IMR-90 (cell line): ENCODE measurements around the gene DET1. TPM values are rescaled to one million over a fixed set of nuclear protein-coding genes. Genes with fewer than 3 reads are reported as not detected.

Experiments used
- ATAC-seq: fragments of 200-7000 bp; cut with Tn5 transposase; 2 replicates; pipeline ENCODE4 v1.9.1; 2020; ENCODE audit warnings: low read depth, mild to moderate bottlenecking, moderate library complexity
- BruUV-seq: library from RNA; stranded (reverse); fragments of 400-500 nt; replicated peaks from 2 replicates; lab custom pipeline; 2021; lab: Mats Ljungman, UMichigan
- CTCF ChIA-PET: fragments of 300-600 bp; formaldehyde crosslinking; extraction: SDS; loops from one replicate; lab custom pipeline; 2021; ENCODE audit warnings: antibody characterized with exemption; lab: Yijun Ruan, JAX
- POLR2A ChIA-PET: fragments of 300-600 bp; sonication (Branson Sonifier 250); formaldehyde crosslinking; loops from one replicate; lab custom pipeline; 2022; ENCODE audit warnings: antibody characterized with exemption; ENCODE audit not compliant: unreplicated experiment; lab: Charles Lee
- DNase-seq: peaks from one replicate; pipeline ENCODE4 v3.0.0; 2013
- H2AFZ ChIP-seq: replicated peaks from 2 replicates; pipeline ENCODE3; 2013; ENCODE audit warnings: low read length, mild to moderate bottlenecking; ENCODE audit not compliant: poor library complexity
- H2AK5ac ChIP-seq: 2 replicates; pipeline ENCODE4 v1.6.1; 2013; ENCODE audit warnings: low read depth, low read length, inconsistent platforms
- H2AK9ac ChIP-seq: replicated peaks from 2 replicates; pipeline ENCODE3; 2013; ENCODE audit warnings: mild to moderate bottlenecking, low read depth, low read length, moderate library complexity; ENCODE audit not compliant: poor library complexity
- H2BK120ac ChIP-seq: 2 replicates; pipeline ENCODE4 v1.6.1; 2013; ENCODE audit warnings: low read depth, low read length, inconsistent platforms
- H2BK15ac ChIP-seq: 3 replicates; pipeline ENCODE4 v1.6.1; 2013; ENCODE audit warnings: low read depth, low read length, inconsistent platforms
- H2BK20ac ChIP-seq: 2 replicates; pipeline ENCODE4 v1.6.1; 2013; ENCODE audit warnings: low read depth, mild to moderate bottlenecking, inconsistent platforms, low read length, moderate library complexity
- H2BK5ac ChIP-seq: 2 replicates; pipeline ENCODE4 v1.6.1; 2013; ENCODE audit warnings: mild to moderate bottlenecking, low read depth, low read length, inconsistent platforms; ENCODE audit not compliant: poor library complexity, severe bottlenecking
- H3K14ac ChIP-seq: replicated peaks from 2 replicates; pipeline ENCODE4 v1.6.1; 2013; ENCODE audit warnings: low read depth, low read length, inconsistent platforms
- H3K18ac ChIP-seq: 2 replicates; pipeline ENCODE4 v1.6.1; 2013; ENCODE audit warnings: low read depth, low read length, control low read depth
- H3K23ac ChIP-seq: 2 replicates; pipeline ENCODE4 v1.6.1; 2013; ENCODE audit warnings: low read depth, low read length, inconsistent platforms
- H3K27ac ChIP-seq: 2 replicates; pipeline ENCODE4 v1.5.1; 2013; ENCODE audit warnings: mild to moderate bottlenecking, control low read depth, low read length; ENCODE audit not compliant: insufficient read depth
- H3K27me3 ChIP-seq: 2 replicates; pipeline ENCODE4 v1.6.1; 2013; ENCODE audit warnings: low read length; ENCODE audit not compliant: control insufficient read depth, insufficient read depth
- H3K36me3 ChIP-seq: 2 replicates; pipeline ENCODE4 v1.6.1; 2013; ENCODE audit warnings: low read length, mixed read lengths; ENCODE audit not compliant: control insufficient read depth, insufficient read depth
- H3K4ac ChIP-seq: 2 replicates; pipeline ENCODE4 v1.6.1; 2013; ENCODE audit warnings: low read depth, low read length, inconsistent platforms
- H3K4me1 ChIP-seq: 2 replicates; pipeline ENCODE4 v1.6.1; 2013; ENCODE audit warnings: low read length, mixed read lengths; ENCODE audit not compliant: control insufficient read depth, insufficient read depth
- H3K4me2 ChIP-seq: 2 replicates; pipeline ENCODE4 v1.6.1; 2013; ENCODE audit warnings: low read depth, mild to moderate bottlenecking, control low read depth, low read length, moderate library complexity
- H3K4me3 ChIP-seq: 2 replicates; pipeline ENCODE4 v1.5.1; 2013; ENCODE audit warnings: low read depth, mild to moderate bottlenecking, control low read depth, low read length, moderate library complexity; ENCODE audit not compliant: insufficient read depth
- H3K56ac ChIP-seq: 2 replicates; pipeline ENCODE4 v1.6.1; 2013; ENCODE audit warnings: low read length, inconsistent platforms; ENCODE audit not compliant: insufficient read depth; ENCODE audit errors: extremely low read depth
- H3K79me1 ChIP-seq, 2 experiments: 2 replicates each; pipeline ENCODE4 v1.6.1; 2013; ENCODE audit warnings: low read length in 2 of 2, inconsistent platforms in 1 of 2, low read depth in 1 of 2
- H3K9ac ChIP-seq: 2 replicates; pipeline ENCODE4 v1.6.1; 2013; ENCODE audit warnings: low read depth, low read length, control low read depth
- H3K9me1 ChIP-seq: 2 replicates; pipeline ENCODE4 v1.6.1; 2013; ENCODE audit warnings: low read length, inconsistent platforms; ENCODE audit not compliant: insufficient read depth
- H3K9me3 ChIP-seq: 2 replicates; pipeline ENCODE4 v1.6.1; 2013; ENCODE audit warnings: low read length; ENCODE audit not compliant: control insufficient read depth, insufficient read depth
- H4K20me1 ChIP-seq: 2 replicates; pipeline ENCODE4 v1.6.1; 2013; ENCODE audit warnings: low read length, inconsistent platforms; ENCODE audit not compliant: insufficient read depth
- H4K5ac ChIP-seq: 2 replicates; pipeline ENCODE4 v1.6.1; 2013; ENCODE audit warnings: mild to moderate bottlenecking, low read depth, low read length, control low read depth
- H4K8ac ChIP-seq, 2 experiments: 2 replicates each; pipeline ENCODE4 v1.6.1; 2013; ENCODE audit warnings: low read depth in 2 of 2, low read length in 2 of 2, control low read depth in 1 of 2, inconsistent platforms in 1 of 2
- H4K91ac ChIP-seq: 2 replicates; pipeline ENCODE4 v1.6.1; 2013; ENCODE audit warnings: low read depth, low read length, inconsistent platforms; ENCODE audit not compliant: insufficient read depth
- BHLHE40 ChIP-seq: fragments of 150-350 bp; IDR thresholded peaks from 2 replicates; pipeline ENCODE4 v1.6.1; 2016; ENCODE audit warnings: mild to moderate bottlenecking, low read depth, low read length
- CEBPB ChIP-seq: IDR thresholded peaks from 2 replicates; pipeline ENCODE4 v1.6.1; 2012; ENCODE audit warnings: low read depth, low read length, improper control_type of control experiment
- CHD1 ChIP-seq: IDR thresholded peaks from 2 replicates; pipeline ENCODE4 v1.6.1; 2012; ENCODE audit warnings: low read depth, low read length, improper control_type of control experiment
- CTCF ChIP-seq: conservative IDR thresholded peaks from 2 replicates; pipeline ENCODE4 v1.5.1; 2012; ENCODE audit warnings: mild to moderate bottlenecking, low read depth, low read length, improper control_type of control experiment
- FOS ChIP-seq: fragments of 150-350 bp; IDR thresholded peaks from 2 replicates; pipeline ENCODE4 v1.6.1; 2016; ENCODE audit warnings: low read depth, low read length
- MAFK ChIP-seq: IDR thresholded peaks from 2 replicates; pipeline ENCODE4 v1.6.1; 2012; ENCODE audit warnings: low read depth, low read length, improper control_type of control experiment
- MAZ ChIP-seq: IDR thresholded peaks from 2 replicates; pipeline ENCODE4 v1.6.1; 2012; ENCODE audit warnings: low read depth, mild to moderate bottlenecking, low read length, improper control_type of control experiment, moderate library complexity, borderline replicate concordance
- MXI1 ChIP-seq: IDR thresholded peaks from 2 replicates; pipeline ENCODE4 v1.6.1; 2012; ENCODE audit warnings: low read depth, mild to moderate bottlenecking, low read length, moderate library complexity, borderline replicate concordance
- NFE2L2 ChIP-seq: fragments of 150-350 bp; IDR thresholded peaks from 2 replicates; pipeline ENCODE4 v1.6.1; 2016; ENCODE audit warnings: low read depth, mild to moderate bottlenecking, low read length
- POLR2A ChIP-seq: IDR thresholded peaks from 2 replicates; pipeline ENCODE4 v1.6.1; 2012; ENCODE audit warnings: mild to moderate bottlenecking, low read depth, low read length
- RAD21 ChIP-seq: IDR thresholded peaks from 2 replicates; pipeline ENCODE4 v1.6.1; 2012; ENCODE audit warnings: low read length, improper control_type of control experiment
- RCOR1 ChIP-seq: IDR thresholded peaks from 2 replicates; pipeline ENCODE4 v1.6.1; 2012; ENCODE audit warnings: mild to moderate bottlenecking, low read length, improper control_type of control experiment; ENCODE audit not compliant: insufficient replicate concordance
- RFX5 ChIP-seq: IDR thresholded peaks from 2 replicates; pipeline ENCODE4 v1.8.0; 2012; ENCODE audit warnings: low read depth, mild to moderate bottlenecking, low read length, moderate library complexity
- SMC3 ChIP-seq: fragments of 150-350 bp; IDR thresholded peaks from 2 replicates; pipeline ENCODE4 v1.6.1; 2016; ENCODE audit warnings: low read depth, mild to moderate bottlenecking, antibody characterized with exemption, low read length, moderate library complexity
- WGBS, 2 experiments: methylation state at CpG; one replicate each; pipeline versions ENCODE4 v1.1.5 to v1.1.7; 2013; ENCODE audit warnings: missing lambda C conversion rate in 2 of 2; ENCODE audit not compliant: insufficient read length in 1 of 2; ENCODE audit errors: extremely low coverage in 2 of 2; 5-methylcytosine and 5-hydroxymethylcytosine counted together
- dilution Hi-C: fragments of 300-500 bp; cut with HindIII; formaldehyde crosslinking; loops from one replicate; pipeline ENCODE4 v1.14.3; 2018; ENCODE audit warnings: low sequenced_read_pairs; ENCODE audit not compliant: unreplicated experiment
- in situ Hi-C: fragments of 300-500 bp; cut with MboI; formaldehyde crosslinking; loops from 3 replicates; pipeline ENCODE4 v1.14.3; 2019; ENCODE audit warnings: low sequenced_read_pairs, inconsistent platforms, mixed read lengths
- intact Hi-C: fragments of 100-400 bp; cut with micrococcal nuclease; formaldehyde crosslinking; loops from 2 replicates; pipeline ENCODE4 v1.10.0; 2022
- polyA plus RNA-seq, 3 experiments: library from polyadenylated mRNA; depleted of rRNA; stranded (reverse); fragments of >200 nt; gene quantifications; 2 replicates each; pipeline ENCODE4 v1.2.3, GENCODE V29; 2012; ENCODE audit warnings: low replicate concordance in 1 of 3
- total RNA-seq: library from RNA; depleted of rRNA; stranded (reverse); fragments of >200 nt; gene quantifications from 2 replicates; pipeline ENCODE4 v1.2.3, GENCODE V29; 2012
- TF ChIP-seq, protein P1 (sequence below): fragments of 150-350 bp; IDR thresholded peaks from 2 replicates; pipeline ENCODE4 v1.6.1; 2017; ENCODE audit warnings: mild to moderate bottlenecking, antibody characterized with exemption, low read length, low read depth
- TF ChIP-seq, protein P2 (sequence below): fragments of 150-350 bp; IDR thresholded peaks from 2 replicates; pipeline ENCODE4 v1.6.1; 2016; ENCODE audit warnings: low read depth, mild to moderate bottlenecking, low read length, moderate library complexity, borderline replicate concordance

Gene DET1
- total and polyA plus RNA-seq, 2 of the 4 experiments (the other 2 are of a cell fraction), result 5.6 to 9.1 TPM

GRCh38 chr15:88541709-88542341 is 4.7 kb downstream of the DET1 start:
- no peaks in the 10 kb centered on the region for H3K27me3 ChIP-seq
- in situ Hi-C loops (no loop called here), dilution Hi-C loops (no loop called here), intact Hi-C loops (no loop called here)
- H3K79me1 ChIP-seq, result peaks cover 16 to 21% of the 10 kb centered on the region in 2 experiments
- no peak overlapping the region for H2BK20ac ChIP-seq
- no peak overlapping the region for H2AFZ ChIP-seq
- H3K36me3 ChIP-seq, result no peaks in the 10 kb centered on the region; the same call in 1 of the 2 replicates
- peaks cover 8% of the 10 kb centered on the region; the same call in 1 of the 2 replicates for H3K9me1 ChIP-seq
- H4K91ac ChIP-seq, result no peak overlapping the region
- H2AK9ac ChIP-seq, result no peak overlapping the region
- H3K56ac ChIP-seq, result no peak overlapping the region
- 81% methylated on average over 3 of the region's 16 CpGs; no CpG with 5 or more reads in 1 of the 2 experiments for WGBS, 2 experiments
- H3K23ac ChIP-seq, result no peak overlapping the region
- no peak overlapping the region for H3K4me2 ChIP-seq
- no peak overlapping the region for H2AK5ac ChIP-seq
- H3K9me3 ChIP-seq, result no peaks in the 10 kb centered on the region
- no peaks in the 10 kb centered on the region for H4K20me1 ChIP-seq
- no peak overlapping the region for H3K4ac ChIP-seq
- no peak for DNase-seq
- no peak overlapping the region for H3K18ac ChIP-seq
- H4K8ac ChIP-seq, result no peak overlapping the region
- POLR2A ChIA-PET, result no interaction called here
- BruUV-seq, result no TSS peak
- no peak overlapping the region for H3K27ac ChIP-seq
- no peak overlapping the region for H2BK15ac ChIP-seq
- H3K4me3 ChIP-seq, result no peak overlapping the region
- CTCF ChIA-PET, result no interaction called here
- TF ChIP-seq CEBPB (no peak), NFE2L2 (no peak), MAZ (no peak), BHLHE40 (no peak), RCOR1 (no peak), POLR2A (no peak), MAFK (no peak), CHD1 (no peak), MXI1 (no peak), FOS (no peak), CTCF (no peak), RAD21 (no peak), RFX5 (no peak), SMC3 (no peak)
- TF ChIP-seq, protein P1, sequence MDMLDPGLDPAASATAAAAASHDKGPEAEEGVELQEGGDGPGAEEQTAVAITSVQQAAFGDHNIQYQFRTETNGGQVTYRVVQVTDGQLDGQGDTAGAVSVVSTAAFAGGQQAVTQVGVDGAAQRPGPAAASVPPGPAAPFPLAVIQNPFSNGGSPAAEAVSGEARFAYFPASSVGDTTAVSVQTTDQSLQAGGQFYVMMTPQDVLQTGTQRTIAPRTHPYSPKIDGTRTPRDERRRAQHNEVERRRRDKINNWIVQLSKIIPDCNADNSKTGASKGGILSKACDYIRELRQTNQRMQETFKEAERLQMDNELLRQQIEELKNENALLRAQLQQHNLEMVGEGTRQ, result no peak
- TF ChIP-seq, protein P2, sequence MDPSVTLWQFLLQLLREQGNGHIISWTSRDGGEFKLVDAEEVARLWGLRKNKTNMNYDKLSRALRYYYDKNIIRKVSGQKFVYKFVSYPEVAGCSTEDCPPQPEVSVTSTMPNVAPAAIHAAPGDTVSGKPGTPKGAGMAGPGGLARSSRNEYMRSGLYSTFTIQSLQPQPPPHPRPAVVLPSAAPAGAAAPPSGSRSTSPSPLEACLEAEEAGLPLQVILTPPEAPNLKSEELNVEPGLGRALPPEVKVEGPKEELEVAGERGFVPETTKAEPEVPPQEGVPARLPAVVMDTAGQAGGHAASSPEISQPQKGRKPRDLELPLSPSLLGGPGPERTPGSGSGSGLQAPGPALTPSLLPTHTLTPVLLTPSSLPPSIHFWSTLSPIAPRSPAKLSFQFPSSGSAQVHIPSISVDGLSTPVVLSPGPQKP, result no peak
- no peak overlapping the region for H4K5ac ChIP-seq
- H3K4me1 ChIP-seq, result peaks cover 4% of the 10 kb centered on the region
- H3K14ac ChIP-seq, result no peak overlapping the region
- H3K9ac ChIP-seq, result no peak overlapping the region
- no peak overlapping the region for H2BK120ac ChIP-seq
- ATAC-seq, result no peak
- H2BK5ac ChIP-seq, result no peak overlapping the region
